NCI-H2171 treated with DMSO at 0.1 percent for 48 hours (cell line): ENCODE measurements around the gene KIAA0825.

Source experiments
- DNase-seq: peaks from one replicate; lab custom pipeline; 2025; lab: John Stamatoyannopoulos, UW

Gene KIAA0825

DNA sequence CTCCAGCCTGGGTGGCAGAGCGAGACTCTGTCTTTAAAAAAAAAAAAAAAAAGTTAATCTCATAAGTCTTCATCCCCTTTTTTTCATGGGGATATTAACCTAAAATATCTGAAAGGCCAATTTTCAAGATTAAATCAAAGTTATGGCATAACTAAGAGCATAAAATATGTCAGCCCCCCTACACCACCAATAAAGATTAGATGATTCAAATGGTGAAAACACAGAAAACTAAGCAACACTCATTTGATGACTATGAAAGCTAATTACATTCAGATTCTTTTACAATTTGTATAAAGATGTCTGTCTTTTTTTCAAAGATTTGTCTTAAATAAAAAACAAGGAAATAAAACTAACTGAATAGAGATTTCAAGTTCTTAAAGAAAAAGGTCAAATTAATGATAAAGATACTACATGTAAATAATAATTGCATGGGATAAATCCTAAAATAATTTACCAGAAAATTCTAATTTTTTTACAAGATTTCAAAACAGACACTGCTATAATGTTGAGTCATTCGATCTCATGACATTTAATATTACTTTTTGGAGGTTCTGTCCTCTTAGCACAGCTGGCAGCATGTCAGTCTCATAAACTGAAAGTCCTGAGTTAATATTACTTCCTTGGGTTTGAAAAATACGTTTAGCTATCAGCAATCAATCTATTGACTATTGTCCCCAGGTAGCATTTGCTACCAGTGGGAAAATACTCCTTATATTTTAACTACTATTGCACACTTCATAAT, 112.9 kb downstream of the KIAA0825 start:
- DNase-seq, result no peak

DNA sequence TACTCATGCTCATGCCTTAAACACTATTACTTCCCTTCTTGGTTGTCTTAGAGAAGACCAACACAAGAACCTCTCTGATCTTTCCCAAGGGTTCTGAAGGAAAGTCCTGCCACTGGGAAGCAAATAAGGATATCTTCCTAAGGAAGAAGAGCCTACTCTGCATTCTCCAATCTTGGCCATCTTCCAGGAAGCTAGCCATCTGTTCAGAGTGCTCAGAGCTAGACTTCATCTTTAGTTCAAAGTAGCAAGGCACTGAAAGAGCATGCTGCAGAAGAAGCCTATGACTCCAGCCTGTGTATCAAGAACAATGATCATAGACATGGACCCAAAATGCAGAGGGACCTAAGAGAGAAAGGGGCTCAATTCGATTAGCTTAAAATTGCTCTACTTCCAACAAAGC, 114.7 kb downstream of the KIAA0825 start:
- DNase-seq, result peak; percentile 22

DNA sequence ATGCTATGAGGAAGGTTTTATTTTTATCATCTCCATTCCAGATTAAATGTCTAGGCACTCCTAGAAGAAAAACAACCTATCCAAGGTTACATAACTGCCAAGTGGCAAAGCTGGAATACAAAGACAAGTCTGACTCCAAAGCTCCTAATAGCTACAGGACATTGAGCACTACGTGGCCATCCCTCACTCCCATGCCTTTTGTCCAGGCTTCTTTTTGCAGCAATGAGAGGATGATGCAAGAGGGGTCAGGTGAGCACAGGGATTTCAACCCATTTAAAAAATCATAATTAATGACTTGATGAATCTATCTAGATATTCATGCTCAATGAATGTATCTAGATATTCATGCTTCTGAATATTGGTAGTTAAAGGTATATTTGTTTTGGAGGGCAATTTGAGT, 117.0 kb downstream of the KIAA0825 start:
- DNase-seq, result no peak

DNA sequence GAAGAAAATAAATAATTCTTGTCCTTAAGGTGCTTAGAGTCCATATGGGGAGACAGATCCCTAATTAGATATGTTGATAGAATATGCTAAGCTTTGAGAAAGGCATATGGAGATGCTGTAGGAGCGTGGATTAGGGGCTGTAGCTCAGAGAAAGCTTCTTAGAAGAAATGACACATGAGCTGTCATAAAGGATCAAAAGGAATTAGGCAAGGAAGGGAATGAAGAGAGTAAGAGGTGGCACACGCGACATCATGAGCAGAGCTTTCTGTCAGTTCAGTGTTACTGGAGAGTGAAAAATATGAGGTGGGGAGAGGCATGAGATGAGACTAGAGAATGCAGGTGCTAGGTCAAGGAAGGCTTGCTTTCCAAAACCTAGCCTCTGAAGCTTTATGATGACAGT, 118.6 kb downstream of the KIAA0825 start:
- DNase-seq, result no peak

DNA sequence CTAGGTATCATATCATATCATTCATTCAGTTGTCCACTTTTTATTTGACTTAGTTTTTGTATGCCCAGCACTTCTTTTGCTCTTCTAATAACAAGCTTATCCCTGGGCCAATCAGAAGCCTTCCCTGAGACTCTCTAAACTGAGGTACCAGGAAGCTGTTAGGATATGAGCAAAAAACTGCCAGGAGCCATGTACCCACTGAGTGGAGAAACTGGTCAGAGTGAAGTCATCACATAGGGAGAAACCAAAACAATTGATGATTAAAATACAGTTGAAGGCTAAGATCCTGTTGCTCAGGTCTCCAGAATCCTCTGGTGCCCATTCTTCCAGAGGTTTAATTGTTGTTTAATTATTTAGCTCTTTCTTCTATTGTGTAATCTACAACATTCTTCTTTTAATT, 120.2 kb downstream of the KIAA0825 start:
- no peak for DNase-seq

DNA sequence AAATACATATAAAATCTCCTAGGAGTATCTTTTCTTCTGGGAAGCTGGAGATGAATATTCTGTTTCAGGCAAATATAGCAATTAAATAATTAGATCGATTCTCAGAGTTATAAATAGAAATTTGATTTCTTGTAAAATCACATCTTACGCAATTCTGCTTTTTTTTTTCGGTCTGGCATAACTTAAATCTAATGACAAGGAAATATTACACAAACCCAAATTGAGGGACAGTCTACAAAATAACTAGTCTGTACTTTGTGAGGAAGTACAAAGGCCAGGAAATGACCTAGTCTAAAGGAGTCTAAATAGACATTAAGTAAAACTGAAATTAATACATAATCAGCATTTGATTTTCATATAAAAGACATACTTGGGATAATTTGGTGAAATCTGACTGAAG, 133.3 kb downstream of the KIAA0825 start:
- DNase-seq, result no peak

DNA sequence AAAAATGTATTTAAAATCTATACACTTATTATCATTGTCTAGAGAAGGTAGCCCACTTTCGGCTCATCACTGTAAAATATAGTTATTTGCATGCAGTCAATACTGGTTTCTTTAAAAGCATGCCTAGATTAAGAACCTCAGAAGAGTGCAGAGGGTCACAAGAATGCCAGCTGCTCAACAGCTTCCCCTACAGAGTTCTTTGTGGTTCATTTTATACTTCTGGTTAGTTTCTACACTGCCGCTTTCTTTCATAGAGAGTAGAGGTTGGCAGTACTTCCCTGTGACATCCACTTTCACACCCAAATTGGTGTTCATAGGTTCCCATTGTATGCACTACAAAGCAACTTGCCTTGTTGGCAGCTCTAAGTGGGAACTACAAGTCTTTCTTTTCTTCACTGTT, 137.3 kb downstream of the KIAA0825 start:
- DNase-seq, result no peak

DNA sequence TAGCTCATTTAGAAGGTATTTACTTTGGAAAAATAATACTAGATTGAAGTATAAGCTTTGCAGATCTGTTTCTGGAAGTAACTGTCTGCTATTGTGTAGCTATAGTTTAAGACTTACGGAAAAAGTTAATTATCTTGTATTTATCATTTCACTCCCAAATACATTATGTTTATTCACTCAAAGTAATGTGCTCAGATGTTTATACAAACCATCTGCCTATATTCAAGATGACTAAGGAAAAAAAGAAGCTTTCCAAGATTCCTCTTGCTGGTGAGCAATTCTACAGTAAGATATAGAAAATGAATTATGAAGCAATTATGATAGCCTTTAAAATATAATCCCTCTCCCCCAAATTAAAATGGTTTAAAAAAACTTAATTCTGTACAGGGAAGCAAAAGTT, 137.9 kb downstream of the KIAA0825 start:
- DNase-seq, result no peak

DNA sequence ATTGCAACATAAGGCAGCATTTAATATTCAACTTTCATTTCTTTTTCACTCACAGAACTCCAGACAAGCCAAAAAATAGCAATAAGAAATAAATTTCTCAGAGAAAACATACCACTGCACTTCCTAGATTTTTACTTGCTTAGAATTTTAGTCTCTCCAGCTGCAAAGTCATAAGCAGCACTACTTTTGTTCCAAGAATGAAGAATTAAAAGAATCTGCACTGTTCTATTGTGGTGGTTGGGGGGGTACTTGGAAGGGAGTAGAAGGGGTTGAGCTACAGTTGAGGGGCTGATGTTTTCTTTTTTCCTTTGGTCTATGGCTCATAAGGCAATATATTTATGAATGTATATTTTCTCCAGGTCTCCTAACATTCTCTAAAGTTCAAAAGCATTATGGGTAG, 144.5 kb downstream of the KIAA0825 start:
- DNase-seq, result no peak

DNA sequence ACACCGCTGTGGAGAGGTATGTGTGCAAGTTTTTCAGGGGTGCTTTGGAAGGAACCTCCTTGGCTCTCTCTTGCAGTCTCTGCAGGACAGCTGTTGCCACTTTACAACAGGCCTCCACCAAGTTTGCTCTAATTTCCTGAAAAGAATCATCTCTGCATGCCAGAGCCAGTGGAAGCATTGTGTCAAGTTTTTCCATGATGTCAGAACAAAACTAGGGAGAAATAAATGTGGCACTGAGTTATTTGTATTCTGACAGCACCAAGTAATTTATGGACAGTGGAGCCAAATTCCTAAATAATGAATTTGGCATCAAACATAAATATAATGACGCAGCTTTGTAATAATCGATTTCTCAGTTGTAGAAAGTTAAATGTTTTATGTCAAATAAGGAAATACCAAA, 146.9 kb downstream of the KIAA0825 start:
- no peak for DNase-seq

DNA sequence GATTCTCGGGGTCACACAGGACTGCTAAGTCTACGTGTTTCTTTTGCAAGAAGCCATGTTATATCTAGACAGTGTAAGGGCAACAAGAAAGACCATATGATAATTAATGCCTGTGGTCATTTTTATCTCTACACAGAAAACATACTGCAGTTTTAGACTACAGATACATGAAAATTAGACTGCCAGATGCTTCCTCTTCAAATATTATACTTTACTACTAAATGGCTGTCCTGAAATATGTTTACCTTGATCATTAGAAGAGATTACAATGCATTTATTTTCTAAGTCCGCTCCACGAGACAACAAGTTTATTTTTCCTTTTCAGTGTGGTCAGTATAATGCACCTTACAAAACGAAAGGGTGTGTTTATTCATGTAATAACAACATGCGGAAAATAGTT, 147.6 kb downstream of the KIAA0825 start:
- no peak for DNase-seq

DNA sequence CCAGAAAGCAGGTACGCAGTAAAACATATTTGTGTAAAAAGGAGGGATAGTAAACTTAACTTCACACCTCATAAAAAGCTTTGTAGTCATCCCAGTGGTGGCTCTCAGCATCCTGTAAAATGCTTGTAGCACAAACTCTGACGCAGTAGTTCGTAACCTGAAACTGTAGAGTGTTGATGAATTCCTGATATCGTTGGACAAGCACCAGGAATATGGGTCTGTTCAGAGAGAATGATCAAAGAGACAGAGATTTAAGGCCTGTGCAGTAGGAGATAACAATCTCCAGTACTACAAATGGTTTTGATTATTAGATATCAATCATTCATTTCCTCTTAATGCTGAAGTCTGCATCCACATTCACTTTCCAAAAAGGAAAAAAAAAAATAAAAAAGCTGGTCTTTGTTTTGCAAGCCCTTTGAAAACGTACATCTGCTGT, 148.5 kb downstream of the KIAA0825 start:
- peak; percentile 19 for DNase-seq

DNA sequence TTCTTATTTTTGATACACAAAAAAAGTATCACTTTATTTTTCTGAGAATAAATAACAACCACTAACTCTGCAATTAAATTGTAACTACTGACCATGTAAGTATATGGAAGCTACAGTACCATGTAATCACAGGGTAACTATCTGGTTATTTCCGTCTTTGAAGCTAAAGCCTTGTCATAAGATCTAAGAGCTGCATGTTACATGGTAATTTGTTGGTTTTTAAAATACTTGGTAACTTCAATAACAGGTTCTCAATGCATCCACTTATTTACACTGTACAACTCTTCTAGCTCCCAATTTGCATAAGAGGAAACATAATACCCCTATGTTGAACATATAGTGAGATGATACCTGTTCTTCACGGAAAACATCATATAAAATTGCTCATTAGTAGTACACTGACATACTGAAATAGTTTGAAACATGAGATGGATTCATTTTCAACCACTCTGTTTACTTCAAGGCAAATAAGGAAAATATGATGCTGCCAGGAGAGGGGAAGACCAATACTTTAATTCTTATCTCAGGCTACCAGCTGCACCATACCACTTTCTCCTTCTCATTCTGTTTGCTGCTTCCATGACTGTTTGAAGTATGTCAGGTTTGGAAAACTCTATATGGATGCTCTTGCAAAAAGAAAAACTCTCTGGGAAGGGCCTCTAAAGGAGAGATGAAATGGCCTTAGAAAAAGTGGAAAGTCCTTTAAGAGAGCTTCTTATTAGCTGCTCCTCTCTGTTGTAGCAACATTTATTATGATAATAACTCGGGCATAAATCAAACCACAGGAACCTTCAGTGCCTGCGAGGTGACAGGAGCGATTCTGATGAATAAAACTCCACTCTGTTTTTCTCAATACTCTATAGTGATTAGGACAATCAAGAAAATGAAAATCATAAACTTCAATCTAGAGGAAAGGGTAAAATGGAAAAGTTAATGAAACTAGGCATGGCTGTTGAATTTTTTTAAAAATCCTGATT, 150.2 kb downstream of the KIAA0825 start:
- peak; percentile 36 for DNase-seq

DNA sequence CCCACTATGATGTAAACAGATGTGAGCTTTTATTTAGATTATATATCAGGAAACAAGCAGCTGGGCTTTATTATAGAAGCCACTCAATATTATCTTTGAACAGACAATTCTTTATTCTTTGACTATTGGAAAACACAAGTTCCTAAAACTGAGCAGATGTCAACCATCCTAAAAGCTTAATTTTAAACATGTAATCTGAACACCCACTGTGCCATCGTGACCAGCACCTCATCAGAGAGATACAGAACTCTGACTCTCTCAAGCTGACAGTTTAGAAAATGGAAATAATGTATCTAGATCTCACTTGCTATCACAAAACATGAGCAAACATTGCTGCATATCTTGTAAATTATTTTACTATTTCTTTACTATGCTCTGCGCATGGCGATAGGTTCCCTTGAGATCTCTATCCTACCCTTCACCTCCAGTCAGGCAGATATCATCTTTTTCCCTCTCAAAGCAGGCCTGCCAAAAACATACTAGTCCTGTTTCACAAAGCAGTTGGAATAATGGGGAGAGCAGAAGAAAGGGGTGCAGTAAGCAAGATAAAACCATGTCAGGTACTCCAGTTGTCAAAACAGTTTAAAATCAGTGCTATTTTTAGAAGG, 151.0 kb downstream of the KIAA0825 start:
- DNase-seq, result peak; percentile 16

DNA sequence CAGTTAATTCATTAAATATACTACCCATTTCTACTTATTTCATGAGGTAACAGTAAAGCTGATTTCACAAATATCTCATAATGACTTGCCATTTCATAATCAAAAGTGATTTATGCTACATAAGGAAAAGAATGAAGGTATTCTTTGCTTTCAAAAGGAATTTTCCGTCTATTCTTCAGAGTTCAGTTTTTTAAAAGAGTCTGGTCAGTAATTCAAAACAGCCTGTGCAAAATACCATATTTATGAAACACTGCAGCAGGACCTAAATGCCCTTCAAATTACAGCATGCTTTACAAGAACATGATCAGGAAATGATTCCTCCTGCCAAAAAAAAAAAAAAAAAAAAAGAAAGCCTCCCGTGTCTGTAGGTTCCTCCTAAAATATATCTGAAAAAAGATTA, 154.7 kb downstream of the KIAA0825 start:
- DNase-seq, result no peak

DNA sequence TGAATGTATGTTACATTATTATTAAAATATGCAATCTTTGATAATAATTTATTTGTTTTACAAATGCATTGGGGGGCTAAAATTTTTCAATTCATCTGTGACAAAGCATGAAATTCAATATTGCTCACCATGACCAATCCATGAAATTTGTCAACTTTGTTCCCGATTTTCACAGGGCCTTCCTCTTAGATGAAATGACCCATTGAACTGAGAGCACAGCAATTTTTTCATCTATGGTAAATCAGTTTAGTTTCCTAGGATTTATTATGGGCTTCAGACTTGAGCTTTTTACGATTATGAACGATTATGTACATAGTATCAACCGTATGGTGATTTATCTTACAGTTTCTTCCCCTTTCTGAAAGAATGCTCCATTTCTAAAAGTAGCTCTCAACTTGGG, 157.3 kb downstream of the KIAA0825 start:
- no peak for DNase-seq

DNA sequence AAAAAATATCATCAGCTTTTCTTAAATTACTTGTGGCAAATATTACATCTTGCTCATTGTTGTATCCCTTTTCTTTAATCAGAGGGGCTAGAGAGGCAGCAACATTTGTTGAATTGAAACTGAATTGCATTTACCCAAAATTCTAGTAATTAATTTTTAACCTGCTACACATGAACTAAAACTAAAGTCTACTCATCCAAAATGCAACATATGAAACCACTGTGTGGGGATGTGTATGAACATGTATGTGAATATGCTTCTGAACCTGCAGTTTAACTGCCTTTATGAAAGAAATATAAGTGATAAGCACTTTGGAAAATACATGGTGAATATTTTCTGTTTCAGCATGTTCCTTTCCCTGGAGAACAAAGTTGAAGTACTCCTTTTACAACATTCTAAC, 158.5 kb downstream of the KIAA0825 start:
- DNase-seq, result no peak

DNA sequence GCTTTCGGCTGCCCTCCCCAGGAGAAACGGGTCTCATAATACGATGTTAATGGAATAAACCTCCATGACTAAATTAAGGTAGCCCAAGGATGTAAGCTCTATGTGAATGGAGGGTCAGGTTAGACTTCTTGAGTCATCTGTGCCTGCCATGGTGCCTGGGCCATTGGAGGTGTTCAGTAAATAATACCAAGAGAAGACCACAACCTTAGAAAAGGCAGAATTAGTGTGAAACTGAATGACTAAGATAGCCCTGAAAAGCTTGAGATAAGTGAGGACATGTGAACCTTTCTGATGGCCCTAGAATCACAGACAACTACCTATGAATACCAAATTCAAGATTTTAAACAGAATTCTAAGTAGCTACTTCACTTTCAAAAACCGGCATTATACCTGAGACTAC, 160.6 kb downstream of the KIAA0825 start:
- DNase-seq, result no peak

DNA sequence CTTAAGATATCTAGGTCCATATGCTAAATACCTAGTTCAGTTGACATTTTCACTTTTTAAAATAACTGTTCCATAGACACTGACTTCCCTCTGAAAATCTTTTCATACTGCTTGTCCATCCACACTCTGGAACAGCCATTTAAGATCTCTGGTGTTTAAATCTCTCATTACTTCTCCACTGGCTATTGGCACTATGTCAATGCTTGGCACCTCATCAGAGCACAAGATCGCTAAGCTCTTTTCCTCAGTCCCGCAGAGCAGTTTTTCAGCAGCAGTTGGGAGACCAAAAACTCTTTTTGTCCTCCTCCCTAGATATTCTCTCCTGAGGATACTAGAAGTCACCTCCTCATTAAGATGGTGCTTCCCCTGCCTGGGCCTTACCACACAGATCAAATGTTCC, 172.7 kb downstream of the KIAA0825 start:
- DNase-seq, result no peak

DNA sequence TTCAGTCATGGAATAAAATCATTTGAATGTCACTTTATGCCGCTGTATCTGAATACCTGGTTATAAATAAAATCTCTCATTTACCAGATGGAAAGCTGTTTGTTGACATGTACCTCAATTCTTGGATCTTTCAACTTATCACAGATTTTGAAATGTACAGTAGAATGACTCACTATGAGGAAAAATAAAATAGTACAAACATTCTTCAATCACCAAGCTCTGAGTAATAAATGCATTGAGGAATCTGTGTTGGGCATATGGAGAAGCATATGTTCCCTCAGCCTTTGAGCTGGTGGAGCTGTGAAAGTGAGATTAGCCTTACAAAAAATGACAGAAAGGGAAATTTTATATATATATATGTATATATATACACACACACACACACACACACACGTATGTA, 175.4 kb downstream of the KIAA0825 start:
- no peak for DNase-seq

DNA sequence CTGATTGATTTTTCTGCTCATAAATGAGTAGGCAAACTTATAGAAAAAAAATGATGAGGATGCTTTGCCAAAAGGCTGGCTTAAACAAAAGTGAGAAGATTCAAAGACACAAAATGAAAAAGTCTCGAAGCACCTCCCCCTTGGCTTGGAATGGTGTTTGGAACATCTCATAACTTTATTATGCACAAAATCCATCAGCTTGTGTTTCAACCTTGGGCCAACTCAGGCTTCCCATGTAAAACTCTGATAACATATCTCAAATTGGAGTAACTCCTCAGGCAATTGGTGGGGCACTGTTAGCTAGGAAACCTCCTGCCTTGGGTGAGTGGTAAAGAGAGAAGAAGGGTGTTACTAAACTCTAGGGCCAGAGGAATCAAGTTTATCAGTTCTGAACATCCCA, 176.3 kb downstream of the KIAA0825 start:
- no peak for DNase-seq

DNA sequence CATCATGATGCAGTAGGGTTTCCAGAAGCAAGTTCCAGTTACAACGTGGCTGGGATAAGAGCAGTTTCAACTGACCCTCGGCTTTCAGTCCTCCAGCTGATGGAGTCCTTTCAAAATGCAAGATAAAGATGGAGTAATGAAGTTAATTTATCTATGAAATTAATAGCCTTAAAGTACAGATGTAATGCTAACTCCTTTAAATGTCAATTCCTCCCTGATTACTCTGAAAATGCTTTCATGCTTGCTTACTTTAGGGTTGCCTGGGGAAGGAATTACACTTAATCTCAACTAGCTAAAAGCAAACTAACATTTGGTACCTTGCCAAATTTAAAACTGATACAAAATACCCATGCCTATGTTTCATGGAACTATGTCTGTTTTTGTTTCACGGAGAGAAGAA, 178.4 kb downstream of the KIAA0825 start:
- DNase-seq, result no peak
